GM10248 (cell line): Measurements from ENCODE around the gene ADAMTS1.

ENCODE experiments used
- CTCF ChIA-PET: fragments of 300-600 bp; sonication (Branson Sonifier 250); formaldehyde crosslinking; extraction: SDS; loops from one replicate; lab custom pipeline; 2021; ENCODE audit warnings: antibody characterized with exemption; lab: Yijun Ruan, JAX
- POLR2A ChIA-PET: fragments of 350-650 bp; sonication (Branson Sonifier 250); formaldehyde crosslinking; extraction: SDS; loops from one replicate; lab custom pipeline; 2020; ENCODE audit warnings: antibody characterized with exemption; lab: Yijun Ruan, JAX
- DNase-seq: peaks from one replicate; pipeline ENCODE4 v3.0.0; 2012; ENCODE audit errors: extremely low spot score
- TF ChIP-seq, protein P1 (sequence below): IDR thresholded peaks from 2 replicates; pipeline ENCODE4 v1.5.1; 2012; ENCODE audit warnings: mild to moderate bottlenecking, low read depth; ENCODE audit errors: extremely low read depth, missing control alignments, control extremely low read depth

ADAMTS1 gene

DNA sequence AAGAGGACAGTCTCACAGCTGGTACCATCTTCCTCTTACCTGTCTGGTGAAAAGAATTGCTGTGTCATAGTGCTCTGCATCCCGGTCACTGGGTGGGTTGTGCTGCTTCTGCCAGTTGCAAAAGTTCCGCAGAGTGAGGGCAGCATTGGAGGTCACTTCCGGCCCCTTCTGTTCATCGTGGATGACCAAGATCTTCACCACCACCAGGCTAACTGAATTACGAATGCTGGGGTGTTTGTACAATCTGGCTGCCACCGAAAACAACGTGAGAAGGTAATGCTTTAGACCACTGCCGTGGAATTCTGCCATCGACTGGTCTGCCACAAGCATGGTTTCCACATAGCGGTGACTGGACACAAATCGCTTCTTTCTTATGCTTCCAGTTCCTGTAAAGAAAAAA lies 2.9 kb downstream of the ADAMTS1 start:
- CTCF ChIA-PET = interaction anchor here (1.0 kb wide), 1 partner anchor 1903 kb away, joined by 4 read pairs; no protein-coding TSS in a partner anchor
- DNase-seq = no peak
- POLR2A ChIA-PET = no interaction called here
- TF ChIP-seq, protein P1, sequence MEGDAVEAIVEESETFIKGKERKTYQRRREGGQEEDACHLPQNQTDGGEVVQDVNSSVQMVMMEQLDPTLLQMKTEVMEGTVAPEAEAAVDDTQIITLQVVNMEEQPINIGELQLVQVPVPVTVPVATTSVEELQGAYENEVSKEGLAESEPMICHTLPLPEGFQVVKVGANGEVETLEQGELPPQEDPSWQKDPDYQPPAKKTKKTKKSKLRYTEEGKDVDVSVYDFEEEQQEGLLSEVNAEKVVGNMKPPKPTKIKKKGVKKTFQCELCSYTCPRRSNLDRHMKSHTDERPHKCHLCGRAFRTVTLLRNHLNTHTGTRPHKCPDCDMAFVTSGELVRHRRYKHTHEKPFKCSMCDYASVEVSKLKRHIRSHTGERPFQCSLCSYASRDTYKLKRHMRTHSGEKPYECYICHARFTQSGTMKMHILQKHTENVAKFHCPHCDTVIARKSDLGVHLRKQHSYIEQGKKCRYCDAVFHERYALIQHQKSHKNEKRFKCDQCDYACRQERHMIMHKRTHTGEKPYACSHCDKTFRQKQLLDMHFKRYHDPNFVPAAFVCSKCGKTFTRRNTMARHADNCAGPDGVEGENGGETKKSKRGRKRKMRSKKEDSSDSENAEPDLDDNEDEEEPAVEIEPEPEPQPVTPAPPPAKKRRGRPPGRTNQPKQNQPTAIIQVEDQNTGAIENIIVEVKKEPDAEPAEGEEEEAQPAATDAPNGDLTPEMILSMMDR = no peak

DNA sequence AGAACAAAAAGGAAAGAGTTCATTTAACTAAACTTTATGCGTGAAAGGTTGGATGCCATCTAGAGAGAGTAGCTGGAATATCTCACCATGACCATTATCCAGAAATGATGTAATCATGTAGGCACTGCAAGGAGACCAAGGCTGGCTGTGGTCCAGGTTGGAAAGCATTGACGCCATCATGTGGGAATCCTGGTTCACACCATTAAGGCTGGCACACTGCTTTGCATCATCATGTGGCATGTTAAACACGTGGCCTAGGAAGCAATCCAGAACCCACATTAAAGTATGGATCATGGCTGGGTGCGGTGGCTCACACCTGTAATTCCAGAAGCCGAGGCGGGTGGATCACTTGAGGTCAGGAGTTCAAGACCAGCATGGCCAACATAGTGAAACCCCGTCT lies 4.3 kb downstream of the ADAMTS1 start:
- ChIA-PET POLR2A (no interaction called here), CTCF (interaction anchor here (1.3 to 1.7 kb wide), 2 partner anchors 11 to 1905 kb away, joined by 3 to 9 read pairs; no protein-coding TSS in a partner anchor)
- TF ChIP-seq, protein P1 = no peak
- DNase-seq = no peak

DNA sequence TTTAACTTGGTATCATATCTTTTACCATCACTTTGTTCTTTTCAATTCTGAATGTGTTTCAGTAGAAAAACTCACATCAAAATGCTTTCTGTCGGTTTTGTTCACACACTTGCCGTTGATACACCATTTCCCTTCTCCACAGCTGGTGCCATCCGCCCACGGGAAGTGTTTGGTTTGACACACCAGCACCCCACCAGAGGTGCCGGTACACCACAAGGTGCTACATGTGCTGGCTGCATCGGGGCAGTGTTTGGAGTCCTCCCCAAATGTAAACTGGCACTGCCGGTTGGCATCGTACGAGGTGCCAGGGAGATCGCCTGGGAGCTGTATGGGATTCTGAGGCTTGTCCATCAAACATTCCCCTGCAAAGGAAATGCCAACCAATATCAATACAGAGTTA lies 5.0 kb downstream of the ADAMTS1 start:
- no peak for DNase-seq
- TF ChIP-seq, protein P1 = no peak
- ChIA-PET CTCF (interaction anchor here (1.3 to 1.7 kb wide), 2 partner anchors 11 to 1905 kb away, joined by 3 to 9 read pairs; no protein-coding TSS in a partner anchor), POLR2A (no interaction called here)

DNA sequence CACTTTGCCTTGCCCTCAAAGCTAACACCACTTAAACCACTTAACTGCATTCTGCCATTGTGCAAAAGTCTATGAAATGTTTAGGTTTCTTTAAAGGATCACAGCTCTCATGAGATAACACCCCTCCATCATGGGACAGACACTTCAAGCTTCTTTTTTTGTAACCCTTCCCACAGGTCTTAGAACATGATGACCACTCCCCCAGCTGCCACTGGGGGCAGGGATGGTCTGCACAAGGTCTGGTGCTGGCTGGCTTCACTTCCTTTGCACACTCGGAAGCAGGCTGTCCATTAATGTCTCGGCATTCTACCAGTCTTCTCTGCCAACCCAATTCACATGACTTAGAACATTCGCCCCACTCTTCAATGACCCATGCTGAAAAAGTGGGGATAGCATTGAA lies 7.7 kb downstream of the ADAMTS1 start:
- POLR2A ChIA-PET = no interaction called here
- CTCF ChIA-PET = interaction anchor here (1.5 kb wide), 1 partner anchor 22 kb away, joined by 3 read pairs; no protein-coding TSS in a partner anchor
- TF ChIP-seq, protein P1 = no peak
- DNase-seq = no peak

DNA sequence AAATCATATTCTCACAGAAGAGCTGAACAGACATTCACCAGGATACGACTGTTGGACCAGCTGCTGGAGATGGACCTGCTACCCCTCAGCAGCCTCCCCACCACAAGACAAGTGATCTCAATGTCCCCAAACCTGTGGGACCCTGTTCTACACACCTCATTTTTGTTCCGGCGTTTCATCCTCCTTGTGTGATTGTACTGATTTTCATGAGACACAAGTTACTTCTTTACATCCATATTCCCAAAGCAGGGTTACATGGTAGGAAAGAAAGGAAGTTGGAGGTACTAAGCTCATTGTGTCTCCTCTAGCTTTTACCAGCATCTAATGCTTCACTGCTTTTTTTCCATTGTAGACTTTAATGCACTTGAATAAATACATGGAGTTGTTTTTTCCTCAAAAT lies 8.7 kb downstream of the ADAMTS1 start:
- no peak for DNase-seq
- TF ChIP-seq, protein P1 = no peak
- ChIA-PET POLR2A (no interaction called here), CTCF (interaction anchor here (1.5 kb wide), 1 partner anchor 21 kb away, joined by 3 read pairs; no protein-coding TSS in a partner anchor)

DNA sequence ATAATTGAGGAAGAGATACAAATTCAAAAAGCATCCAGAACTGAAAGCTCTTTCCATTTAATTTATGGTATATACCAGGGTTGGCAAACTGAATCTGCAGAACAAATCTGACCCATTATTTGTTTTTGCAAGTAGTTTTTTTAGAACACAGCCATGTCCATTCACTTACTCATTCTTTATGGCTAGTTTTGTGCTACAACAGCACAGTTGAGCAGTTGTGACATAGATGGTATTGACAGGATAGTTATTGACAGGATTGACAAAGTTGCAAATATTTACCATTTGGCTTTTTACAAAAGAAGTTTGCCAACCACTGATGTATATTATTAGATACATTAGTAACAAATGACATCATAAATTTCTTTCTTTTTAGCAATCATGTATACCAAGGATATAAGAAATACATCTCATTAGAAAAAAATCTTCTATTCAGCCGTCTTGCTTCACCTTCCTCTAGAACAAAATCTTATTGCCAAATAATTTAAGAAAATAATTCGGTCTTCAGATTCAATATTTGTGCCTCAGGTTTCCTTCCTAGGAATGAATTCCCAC lies 9.4 kb downstream of the ADAMTS1 start:
- POLR2A ChIA-PET = no interaction called here

More for the DNA sequence above, 9.4 kb downstream of the ADAMTS1 start:
- TF ChIP-seq, protein P1 = no peak
- CTCF ChIA-PET = no interaction called here
- no peak for DNase-seq
